HEK293 (cell line): ENCODE results near the gene NAE1.

ENCODE experiments used
- ZNF221 ChIP-seq: fragments of 450-650 bp; formaldehyde crosslinking; IDR thresholded peaks from 2 replicates; pipeline ENCODE4 v1.5.1; 2017; ENCODE audit warnings: missing biosample characterization, missing genetic modification characterization, borderline replicate concordance
- ZNF274 ChIP-seq, 2 experiments: fragments of 200-500 bp in 1 of 2; fragments of 450-650 bp in 1 of 2; sonication (Bioruptor generic) in 1 of 2; formaldehyde crosslinking in 1 of 2; IDR thresholded peaks; 2 replicates each; pipeline versions ENCODE4 v1.5.1 to v1.6.1; 2014 to 2016; ENCODE audit warnings: borderline replicate concordance in 1 of 2, inconsistent platforms in 1 of 2, low read length in 1 of 2, missing biosample characterization in 1 of 2, missing genetic modification characterization in 1 of 2
- ZNF596 ChIP-seq: fragments of 450-650 bp; IDR thresholded peaks from 2 replicates; pipeline ENCODE4 v1.5.0; 2018; ENCODE audit warnings: missing biosample characterization, mild to moderate bottlenecking, missing genetic modification characterization, moderate library complexity
- TF ChIP-seq, protein P1 (sequence below): fragments of 450-650 bp; formaldehyde crosslinking; IDR thresholded peaks from 2 replicates; pipeline ENCODE4 v1.5.1; 2016; ENCODE audit warnings: missing biosample characterization, missing genetic modification characterization

DNA sequence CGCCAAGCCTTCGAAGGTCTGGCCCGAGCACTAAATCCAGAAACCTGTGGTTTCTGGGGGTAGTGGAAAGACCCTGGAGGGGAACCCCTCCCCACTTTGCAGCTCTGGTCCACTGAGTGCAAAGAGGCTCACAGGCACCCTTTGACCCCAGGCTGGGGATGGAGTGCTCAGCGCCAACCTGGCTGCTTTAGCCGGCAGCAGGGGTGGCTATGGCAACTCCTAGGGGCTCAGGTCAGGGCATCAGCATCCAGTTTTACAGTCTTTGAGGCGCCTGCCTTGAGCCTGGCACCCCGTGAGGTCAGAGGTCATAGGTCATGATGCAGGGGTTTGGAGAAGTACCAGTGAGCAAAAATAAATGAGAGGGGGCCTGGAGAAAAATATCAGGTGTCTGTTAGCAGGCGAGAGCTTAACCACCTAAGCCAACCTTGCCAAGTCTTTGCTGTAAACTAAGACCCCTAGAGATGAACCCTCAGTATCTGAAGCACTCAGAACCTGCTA lies 31.3 kb upstream of the NAE1 start:
- TF ChIP-seq, protein P1, sequence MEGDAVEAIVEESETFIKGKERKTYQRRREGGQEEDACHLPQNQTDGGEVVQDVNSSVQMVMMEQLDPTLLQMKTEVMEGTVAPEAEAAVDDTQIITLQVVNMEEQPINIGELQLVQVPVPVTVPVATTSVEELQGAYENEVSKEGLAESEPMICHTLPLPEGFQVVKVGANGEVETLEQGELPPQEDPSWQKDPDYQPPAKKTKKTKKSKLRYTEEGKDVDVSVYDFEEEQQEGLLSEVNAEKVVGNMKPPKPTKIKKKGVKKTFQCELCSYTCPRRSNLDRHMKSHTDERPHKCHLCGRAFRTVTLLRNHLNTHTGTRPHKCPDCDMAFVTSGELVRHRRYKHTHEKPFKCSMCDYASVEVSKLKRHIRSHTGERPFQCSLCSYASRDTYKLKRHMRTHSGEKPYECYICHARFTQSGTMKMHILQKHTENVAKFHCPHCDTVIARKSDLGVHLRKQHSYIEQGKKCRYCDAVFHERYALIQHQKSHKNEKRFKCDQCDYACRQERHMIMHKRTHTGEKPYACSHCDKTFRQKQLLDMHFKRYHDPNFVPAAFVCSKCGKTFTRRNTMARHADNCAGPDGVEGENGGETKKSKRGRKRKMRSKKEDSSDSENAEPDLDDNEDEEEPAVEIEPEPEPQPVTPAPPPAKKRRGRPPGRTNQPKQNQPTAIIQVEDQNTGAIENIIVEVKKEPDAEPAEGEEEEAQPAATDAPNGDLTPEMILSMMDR (tag by site-specific recombination), result no peak
- TF ChIP-seq ZNF221 (tag by site-specific recombination) (no peak), ZNF596 (tag by site-specific recombination) (no peak), ZNF274 (IDR thresholded peaks at IDR 0.05; ENCODE audit: low read length) (no peak), ZNF274 (tag by site-specific recombination; IDR thresholded peaks at IDR 0.05; ENCODE audit: borderline replicate concordance) (no peak)
